ENCODE measurements around the gene TRPM7. TPM values are rescaled to one million over a fixed set of nuclear protein-coding genes. Genes with fewer than 3 reads are reported as not detected.
"Not testable (repeated sequence)": the region's sequence is repeated elsewhere in the genome, so short reads cannot be mapped to it uniquely, and the experiment has no call there.

The TRPM7 gene, protein sequence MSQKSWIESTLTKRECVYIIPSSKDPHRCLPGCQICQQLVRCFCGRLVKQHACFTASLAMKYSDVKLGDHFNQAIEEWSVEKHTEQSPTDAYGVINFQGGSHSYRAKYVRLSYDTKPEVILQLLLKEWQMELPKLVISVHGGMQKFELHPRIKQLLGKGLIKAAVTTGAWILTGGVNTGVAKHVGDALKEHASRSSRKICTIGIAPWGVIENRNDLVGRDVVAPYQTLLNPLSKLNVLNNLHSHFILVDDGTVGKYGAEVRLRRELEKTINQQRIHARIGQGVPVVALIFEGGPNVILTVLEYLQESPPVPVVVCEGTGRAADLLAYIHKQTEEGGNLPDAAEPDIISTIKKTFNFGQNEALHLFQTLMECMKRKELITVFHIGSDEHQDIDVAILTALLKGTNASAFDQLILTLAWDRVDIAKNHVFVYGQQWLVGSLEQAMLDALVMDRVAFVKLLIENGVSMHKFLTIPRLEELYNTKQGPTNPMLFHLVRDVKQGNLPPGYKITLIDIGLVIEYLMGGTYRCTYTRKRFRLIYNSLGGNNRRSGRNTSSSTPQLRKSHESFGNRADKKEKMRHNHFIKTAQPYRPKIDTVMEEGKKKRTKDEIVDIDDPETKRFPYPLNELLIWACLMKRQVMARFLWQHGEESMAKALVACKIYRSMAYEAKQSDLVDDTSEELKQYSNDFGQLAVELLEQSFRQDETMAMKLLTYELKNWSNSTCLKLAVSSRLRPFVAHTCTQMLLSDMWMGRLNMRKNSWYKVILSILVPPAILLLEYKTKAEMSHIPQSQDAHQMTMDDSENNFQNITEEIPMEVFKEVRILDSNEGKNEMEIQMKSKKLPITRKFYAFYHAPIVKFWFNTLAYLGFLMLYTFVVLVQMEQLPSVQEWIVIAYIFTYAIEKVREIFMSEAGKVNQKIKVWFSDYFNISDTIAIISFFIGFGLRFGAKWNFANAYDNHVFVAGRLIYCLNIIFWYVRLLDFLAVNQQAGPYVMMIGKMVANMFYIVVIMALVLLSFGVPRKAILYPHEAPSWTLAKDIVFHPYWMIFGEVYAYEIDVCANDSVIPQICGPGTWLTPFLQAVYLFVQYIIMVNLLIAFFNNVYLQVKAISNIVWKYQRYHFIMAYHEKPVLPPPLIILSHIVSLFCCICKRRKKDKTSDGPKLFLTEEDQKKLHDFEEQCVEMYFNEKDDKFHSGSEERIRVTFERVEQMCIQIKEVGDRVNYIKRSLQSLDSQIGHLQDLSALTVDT (N-terminal part only)
- polyA plus RNA-seq = 10 to 100 TPM in 2 of 3 donors, 1 to 10 TPM in 1; 6.2 to 11.7 (median 10.5) TPM

DNA sequence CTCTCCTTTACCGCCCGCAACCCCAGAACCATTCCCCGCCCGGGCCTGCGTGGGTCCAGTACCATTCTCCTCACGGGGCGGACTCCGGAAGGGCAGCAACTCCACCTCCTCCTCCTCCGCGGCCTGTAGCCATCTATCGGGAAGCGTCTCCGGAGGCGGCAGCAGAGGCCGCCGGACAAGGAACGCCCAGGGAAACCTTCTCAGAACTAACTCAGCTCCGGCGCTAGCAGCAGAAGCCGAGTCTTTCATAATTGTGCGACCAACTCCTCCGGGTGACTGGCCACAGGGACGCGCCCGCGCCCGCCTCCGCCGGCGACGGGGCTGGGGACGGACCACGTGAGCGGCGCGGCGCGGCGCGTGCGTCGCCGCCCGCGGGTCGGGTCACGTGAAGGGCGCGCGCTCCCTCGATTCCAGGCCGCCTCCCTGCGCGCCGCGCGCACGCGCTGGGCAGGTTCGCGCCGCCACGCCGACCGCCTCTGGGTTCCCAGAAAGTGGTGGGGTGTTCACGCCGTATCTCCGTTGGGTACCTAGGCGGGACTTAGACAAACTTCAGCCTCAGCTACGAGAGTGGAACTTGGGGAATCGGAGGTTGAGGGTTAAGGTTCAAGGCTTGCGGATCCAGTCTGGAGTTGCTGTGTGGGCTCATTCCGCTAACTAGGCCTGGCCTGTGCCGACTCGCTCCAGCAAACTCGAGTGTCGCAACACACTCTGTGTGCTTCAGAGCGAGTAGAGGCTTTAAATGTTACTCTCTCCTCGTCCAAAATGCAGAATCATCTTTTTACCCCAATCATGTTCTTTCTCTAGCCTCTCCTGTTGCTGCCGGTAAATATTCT lies at the start of gene TRPM7:
TSS of gene TRPM7 (minus strand) at position 329 of the 833 bp plus-strand sequence. CDS start at position 65, 264 bp downstream.
- WGBS, 3 donors = 0% methylated on average over 74 to 80 of the region's 80 CpGs

DNA sequence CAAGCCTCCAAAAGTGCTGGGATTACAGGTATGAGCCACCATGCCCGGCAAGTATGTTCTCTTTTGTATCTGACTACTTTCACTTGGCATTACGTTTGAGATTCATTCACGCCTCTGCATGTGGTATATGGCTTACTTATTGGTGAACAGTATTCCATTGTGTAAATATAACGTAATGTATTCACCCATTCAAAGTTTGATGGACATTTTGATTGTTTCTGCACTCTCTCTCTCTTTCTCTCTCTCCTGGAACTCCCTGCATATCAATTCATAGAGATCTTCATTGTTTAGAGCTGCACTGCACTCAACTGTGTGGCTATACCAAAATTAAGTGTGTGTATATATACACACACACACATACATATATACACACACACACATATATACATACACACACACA lies 48.6 kb upstream of the TRPM7 start:
- WGBS, 3 donors = 70 to 98% (median 78%) methylated on average over 4 of the region's 4 CpGs
- H3K27ac ChIP-seq (ENCODE audit: low read depth, low read length) = no peak overlapping the region

More for the DNA sequence above, at the start of gene TRPM7:
- peak within 1 kb of the TSS; percentile 45 for H3K27ac ChIP-seq (ENCODE audit: low read depth, low read length)

DNA sequence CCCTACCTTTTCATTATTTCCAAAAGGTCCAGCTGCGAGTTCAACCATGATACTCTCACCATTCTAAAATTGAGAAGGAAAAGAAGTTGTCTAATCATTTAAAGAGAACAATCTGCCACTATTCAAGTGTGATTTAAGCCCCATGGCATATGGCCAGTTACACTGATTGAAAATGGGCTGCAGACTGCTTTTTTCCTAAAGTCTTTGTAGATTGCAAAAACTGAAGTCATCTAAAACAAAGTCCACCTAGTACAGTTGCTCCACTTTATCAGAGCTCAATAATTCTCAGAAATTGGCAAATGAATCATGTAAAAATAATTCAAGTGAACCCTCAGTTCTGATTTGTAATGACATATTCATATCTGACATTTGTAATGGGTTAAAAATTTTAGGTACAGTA lies 39.7 kb upstream of the TRPM7 start:
- no peak overlapping the region for H3K27ac ChIP-seq (ENCODE audit: low read depth, low read length)
- 94 to 98% (median 96%) methylated on average over 1 of the region's 1 CpG for WGBS, 3 donors

DNA sequence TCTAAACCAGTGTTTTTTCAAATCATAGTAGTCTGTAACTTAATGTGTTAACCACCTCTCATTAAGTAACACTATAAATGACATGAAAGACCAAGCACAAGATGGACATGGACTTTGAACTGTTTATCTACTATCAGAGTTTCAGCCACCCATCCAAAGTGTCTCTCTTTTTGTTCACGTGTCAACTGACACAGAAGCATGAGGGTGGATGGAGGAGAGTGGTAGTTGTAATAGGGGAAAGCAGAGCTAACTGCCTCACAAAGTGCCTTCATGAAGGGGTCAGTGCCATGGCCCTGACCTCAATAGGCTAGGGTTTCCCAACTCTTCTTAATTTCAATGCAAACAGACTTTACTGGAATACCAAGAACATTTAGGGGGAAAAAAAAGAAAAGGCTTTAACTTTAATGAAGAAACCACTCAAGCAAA lies 32.1 kb upstream of the TRPM7 start:
- H3K27ac ChIP-seq (ENCODE audit: low read depth, low read length) = no peak overlapping the region
- 36 to 100% (median 83%) methylated on average over 1 of the region's 1 CpG for WGBS, 3 donors

DNA sequence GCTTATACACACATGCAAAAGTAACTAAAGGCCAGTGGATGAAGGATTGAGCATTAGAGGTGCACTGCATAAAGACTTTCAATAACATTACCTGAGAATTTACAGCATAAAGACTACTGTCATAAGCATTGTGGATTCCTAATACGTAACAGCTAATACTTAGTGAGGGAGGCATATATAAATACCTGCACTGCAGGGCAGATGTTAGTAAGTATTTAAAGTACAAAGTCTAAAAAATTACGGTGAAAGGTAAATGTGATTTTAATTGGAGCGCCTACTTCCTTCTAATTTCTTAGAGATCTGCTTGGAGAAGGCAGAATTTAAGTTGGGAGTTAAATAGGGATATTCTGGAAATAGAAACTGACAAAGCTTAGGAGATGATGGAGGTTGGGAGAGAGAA lies 25.4 kb upstream of the TRPM7 start:
- WGBS, 3 donors = 77 to 96% (median 91%) methylated on average over 3 of the region's 3 CpGs
- no peak overlapping the region for H3K27ac ChIP-seq (ENCODE audit: low read depth, low read length)

DNA sequence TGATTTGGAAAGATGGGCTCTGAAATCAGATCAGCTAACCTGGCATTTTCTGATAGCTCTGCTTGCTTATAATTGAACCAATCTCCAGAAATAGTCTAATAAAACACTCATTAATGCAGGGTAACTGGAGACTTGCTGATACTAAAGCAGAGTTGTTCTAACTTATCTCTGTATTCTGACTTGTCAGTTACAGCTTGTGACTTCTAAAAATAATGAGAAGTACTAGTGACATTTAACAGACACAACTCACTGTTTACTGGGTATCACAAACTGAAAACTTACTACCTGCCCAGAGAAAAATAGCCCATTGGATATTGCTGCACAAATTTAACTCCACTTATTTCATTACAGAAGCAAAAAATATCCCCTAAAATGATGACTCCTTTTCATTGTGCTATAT lies 24.0 kb upstream of the TRPM7 start:
- H3K27ac ChIP-seq (ENCODE audit: low read depth, low read length) = no peak overlapping the region

DNA sequence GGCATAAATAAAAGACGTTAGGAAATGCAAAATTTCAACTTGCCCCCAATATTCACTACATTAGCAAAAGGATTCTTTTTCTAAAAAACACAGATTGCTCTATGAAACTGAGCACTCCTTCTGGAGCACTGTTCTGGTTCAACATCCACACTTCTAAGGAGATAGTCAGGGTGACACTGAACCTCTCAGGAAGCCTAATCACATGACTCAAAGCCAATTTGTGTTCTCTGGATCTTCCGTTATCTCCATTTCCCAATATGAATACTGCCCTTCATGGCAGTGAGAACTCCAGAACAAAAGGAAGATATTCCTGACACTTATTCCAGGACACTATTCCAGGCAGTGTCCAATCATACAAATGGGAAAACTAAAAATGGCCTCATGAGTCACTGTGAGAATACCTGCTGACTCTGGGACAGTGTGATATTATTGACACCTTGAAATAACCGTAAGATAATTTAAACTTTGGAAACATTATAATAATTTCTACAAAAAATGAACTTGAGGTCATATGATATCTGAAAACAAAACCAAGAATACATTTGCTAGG lies 21.4 kb upstream of the TRPM7 start:
- H3K27ac ChIP-seq (ENCODE audit: low read depth, low read length) = no peak overlapping the region
- WGBS, 3 donors = 90% methylated on average over 3 of the region's 3 CpGs

DNA sequence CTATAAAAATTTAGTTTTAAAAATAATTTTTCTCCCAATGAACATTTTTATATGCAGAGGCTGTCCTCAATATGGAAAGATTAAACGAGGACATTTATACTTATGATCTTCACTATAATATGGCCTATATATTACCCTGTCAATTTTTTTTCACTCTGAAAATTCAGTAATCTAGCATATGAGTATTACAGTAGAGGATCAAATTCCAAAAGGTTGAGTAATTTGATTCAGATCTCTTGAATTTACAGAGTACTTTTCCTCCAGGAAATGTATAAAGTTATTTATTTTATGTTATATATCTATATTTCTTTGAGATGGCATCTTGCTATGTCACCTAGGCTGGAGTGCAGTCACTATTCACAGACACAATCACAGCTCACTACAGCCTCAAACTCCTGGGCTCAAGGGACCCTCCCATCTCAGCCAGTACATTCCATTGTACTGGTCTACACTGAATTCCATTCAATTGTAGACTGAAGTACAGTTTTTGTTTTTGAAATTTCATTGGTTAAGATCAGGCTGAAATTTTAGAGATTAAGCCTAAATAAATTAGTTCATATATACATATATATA lies 16.3 kb upstream of the TRPM7 start:
- no peak overlapping the region for H3K27ac ChIP-seq (ENCODE audit: low read depth, low read length)
- WGBS, 3 donors = 89 to 93% (median 92%) methylated on average over 1 of the region's 1 CpG

DNA sequence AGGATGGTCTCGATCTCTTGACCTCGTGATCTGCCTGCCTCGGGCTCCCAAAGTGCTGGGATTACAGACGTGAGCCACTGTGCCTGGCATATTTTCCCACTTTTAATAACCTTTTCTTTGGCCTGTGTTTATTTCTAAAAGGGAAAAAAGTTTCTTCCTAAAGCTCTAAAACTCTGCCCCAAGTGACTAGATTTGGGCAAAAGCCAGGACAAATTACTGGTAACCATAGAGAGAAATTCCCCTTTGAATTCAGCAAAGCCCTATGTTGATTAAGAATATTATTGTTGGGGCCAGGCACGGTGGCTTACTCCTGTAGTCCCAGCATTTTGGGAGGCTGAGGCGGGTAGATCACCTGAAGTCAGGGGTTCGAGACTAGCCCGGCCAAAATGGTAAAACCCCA lies 11.5 kb upstream of the TRPM7 start:
- H3K27ac ChIP-seq (ENCODE audit: low read depth, low read length) = no peak overlapping the region
- 68 to 90% (median 78%) methylated on average over 8 of the region's 8 CpGs for WGBS, 3 donors

DNA sequence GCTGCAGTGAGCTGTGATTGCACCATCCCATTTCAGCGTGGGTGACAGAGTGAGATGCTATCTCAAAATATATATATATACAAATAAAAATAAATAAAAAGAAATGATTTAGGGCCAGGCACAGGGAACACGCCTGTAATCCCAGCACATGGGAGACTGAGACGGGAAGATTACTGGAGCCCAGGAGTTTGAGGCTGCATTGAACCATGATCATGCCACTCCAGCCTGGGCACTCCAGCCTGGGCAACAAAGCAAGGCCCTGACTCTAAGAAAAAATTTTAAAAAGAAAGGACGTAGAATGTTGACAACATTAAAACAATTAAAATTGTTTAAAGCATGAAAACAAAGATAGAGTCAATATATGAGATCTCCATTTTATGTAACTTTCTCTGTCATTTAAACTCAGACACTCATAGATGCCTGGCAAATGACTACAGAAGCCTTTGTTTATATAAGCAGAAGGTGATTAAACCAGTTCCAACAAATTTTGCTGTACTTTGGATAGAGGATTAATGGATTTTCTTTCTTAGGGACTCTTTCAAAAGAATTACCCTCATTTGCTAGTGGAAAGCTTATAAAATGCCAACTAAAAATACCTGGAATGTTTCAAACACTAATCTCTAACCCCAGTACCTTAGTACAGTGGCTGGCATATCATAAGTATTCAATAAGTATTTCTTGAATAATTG lies 10.7 kb upstream of the TRPM7 start:
- WGBS, 3 donors = 84 to 94% (median 91%) methylated on average over 4 of the region's 4 CpGs
- H3K27ac ChIP-seq (ENCODE audit: low read depth, low read length) = no peak overlapping the region

DNA sequence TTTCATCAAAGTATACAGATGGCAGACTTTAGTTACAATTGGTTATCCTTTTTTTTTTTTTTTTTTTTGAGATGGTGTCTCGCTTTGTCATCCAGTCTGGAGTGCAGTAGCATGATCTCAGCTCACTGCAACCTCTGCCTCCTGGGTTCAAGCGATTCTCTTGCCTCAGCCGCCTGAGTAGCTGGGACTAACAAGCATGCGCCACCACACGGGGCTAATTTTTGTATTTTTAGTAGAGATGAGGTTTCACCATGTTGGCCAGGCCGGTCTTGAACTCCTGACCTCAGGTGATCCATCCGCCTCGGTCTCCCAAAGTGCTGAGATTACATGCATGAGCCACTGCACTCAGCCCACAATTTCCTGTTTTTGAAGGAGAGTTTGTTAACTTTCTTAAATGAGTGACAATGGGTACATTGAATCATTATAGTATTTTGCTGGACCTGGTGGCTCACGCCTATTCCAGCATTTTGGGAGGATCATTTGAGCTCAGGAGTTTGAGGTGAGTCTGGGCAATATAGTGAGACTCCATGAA lies 8.1 kb upstream of the TRPM7 start:
- not testable (repeated sequence) for H3K27ac ChIP-seq (ENCODE audit: low read depth, low read length)
- WGBS, 3 donors = 94% methylated on average over 9 of the region's 9 CpGs

DNA sequence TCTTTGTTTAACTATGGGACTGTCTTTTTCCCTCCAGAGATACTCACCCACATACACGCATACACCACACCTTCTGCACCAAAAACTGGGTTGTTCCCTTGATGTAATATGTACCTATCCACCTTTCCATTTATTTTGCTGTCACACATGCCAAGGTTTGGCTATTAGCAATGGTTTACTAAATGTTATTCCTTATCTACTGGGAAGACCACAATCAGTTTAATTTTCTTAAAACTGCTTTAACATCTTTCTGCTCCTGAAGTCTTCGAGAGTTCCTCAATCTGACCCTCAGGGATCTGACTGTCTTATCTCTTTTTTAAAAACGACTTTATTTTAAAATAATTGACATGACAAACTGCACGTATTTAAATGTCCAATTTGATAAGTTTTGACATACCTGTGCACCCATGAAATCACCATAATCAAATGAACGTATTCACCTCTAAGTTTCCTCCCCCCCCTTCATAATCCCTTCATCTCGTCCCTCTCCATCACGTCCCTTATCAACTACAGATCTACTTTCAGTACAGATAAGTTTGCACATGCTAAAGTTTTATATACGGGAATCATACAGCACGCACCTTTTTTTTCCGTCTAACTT lies 805 bp upstream of the TRPM7 start:
- WGBS, 3 donors = 33 to 47% (median 46%) methylated on average over 10 of the region's 10 CpGs
- no peak overlapping the region for H3K27ac ChIP-seq (ENCODE audit: low read depth, low read length)

DNA sequence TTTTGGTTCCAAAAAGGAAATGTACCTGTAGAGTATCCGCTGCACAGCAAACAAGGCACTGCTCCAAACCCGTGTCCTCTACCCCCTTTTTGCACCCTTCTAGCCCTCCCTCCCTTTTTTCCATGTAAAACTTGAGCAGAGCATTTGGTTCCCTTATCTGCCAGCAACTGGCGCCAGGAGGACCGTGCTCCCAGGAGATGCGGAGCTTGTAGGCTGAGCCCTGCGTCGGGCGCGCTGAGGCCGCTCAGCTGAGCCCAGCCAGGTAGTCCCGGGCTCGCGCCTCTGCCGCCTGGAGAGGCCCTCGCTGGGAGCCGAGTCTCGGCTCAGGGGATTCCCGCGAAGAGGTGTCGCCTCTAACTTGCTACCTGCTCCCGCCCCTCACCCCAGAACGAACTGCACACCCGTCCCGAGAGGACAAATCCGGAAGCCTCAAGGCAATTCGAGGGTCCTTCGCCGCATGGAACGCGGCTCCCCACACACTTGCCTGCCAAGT lies 575 bp downstream of the TRPM7 start:
- WGBS, 3 donors = 0 to 1% (median 0%) methylated on average over 30 of the region's 30 CpGs

DNA sequence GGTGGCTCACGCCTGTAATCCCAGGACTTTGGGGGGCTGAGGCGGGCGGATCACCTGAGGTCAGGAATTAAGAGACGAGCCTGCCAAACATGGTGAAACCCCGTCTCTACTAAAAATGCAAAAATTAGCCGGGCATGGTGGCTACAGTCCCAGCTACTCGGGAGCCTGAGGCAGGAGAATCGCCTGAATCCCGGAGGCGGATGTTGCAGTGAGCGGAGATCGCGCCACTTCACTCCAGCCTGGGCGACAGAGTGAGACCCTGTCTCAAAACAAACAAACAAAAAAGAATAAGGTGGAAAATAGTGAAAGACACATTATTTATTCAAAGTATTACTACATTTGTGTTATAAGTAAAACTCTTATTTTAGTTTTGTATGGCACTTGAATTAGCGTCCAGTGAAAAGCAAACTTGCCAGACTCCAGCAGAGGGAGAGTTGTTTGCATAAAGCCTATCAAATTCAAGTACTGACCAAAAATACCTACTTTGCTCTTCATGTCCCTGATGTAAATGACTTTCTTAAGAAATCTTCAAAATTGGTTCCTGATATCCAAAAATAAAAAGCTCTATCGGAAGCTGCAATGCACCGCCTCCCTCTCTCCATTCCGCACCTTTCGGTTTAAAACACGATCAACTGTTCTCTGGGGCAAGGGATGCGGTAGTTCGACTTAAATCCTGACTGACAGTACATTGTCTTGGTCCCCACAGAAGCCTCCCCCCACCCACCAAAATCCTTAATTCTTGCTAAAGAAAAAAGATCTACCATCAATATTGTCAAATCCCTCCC lies 1.2 kb downstream of the TRPM7 start:
- no peak overlapping the region for H3K27ac ChIP-seq (ENCODE audit: low read depth, low read length)
- 55 to 60% (median 56%) methylated on average over 22 of the region's 22 CpGs for WGBS, 3 donors

More for the DNA sequence above, 575 bp downstream of the TRPM7 start:
- peak overlapping the region; percentile 45 for H3K27ac ChIP-seq (ENCODE audit: low read depth, low read length)

DNA sequence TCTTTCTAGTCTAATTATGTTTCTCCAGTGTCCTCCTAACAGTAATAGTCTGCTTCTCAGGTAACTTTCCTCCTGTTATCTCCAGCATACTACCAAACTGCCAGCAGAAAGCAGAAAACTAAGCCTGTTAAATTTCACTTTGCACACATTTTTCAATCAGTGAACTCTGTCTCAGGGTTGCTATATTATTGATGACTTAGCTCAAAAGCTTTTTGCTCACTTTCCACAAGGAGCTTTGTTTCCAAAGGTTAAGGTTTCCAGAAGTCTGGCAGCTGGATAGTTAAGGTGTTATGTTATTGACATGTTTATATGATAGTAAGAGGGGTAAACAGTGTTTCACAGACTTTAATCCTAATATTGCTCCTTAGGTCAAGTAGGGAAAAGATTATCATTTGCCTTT lies 5.1 kb downstream of the TRPM7 start:
- H3K27ac ChIP-seq (ENCODE audit: low read depth, low read length) = no peak overlapping the region
